HL-60/S4 treated with retinoic acid at 250 ng/mL for 4 days and 3 days (cell line): ENCODE measurements around the gene TMEM259.
"Not testable (repeated sequence)": the region's sequence is repeated elsewhere in the genome, so short reads cannot be mapped to it uniquely, and the experiment has no call there.

Experiments used
- in situ Hi-C: fragments of 300-500 bp; cut with MboI; formaldehyde crosslinking; loops from 2 replicates; pipeline ENCODE4 v1.7.0; 2022; ENCODE audit warnings: low sequenced_read_pairs

The TMEM259 gene

GRCh38 chr19:1040476-1041271 lies 19.8 kb upstream of the TMEM259 start:
- in situ Hi-C loops, result no loop called here

- in situ Hi-C loops, result no loop called here
Observed at GRCh38 chr19:1039646-1040475, 18.9 kb upstream of the TMEM259 start, which contains the start of gene ABCA7. TSS of gene ABCA7 (plus strand) at chr19:1040107. CDS start at chr19:1041362, 1,255 bp downstream.

- in situ Hi-C loops, result no loop called here
Observed at GRCh38 chr19:1038978-1039645, 18.2 kb upstream of the TMEM259 start.

GRCh38 chr19:1037621-1038064 lies 16.7 kb upstream of the TMEM259 start:
- in situ Hi-C loops, result no loop called here

GRCh38 chr19:1035998-1036621 lies 15.2 kb upstream of the TMEM259 start:
- in situ Hi-C loops, result no loop called here

- in situ Hi-C loops, result no loop called here
Observed at GRCh38 chr19:1032264-1032867, 11.4 kb upstream of the TMEM259 start.

- in situ Hi-C loops, result no loop called here
Observed at GRCh38 chr19:1028062-1028926, 7.4 kb upstream of the TMEM259 start.

- in situ Hi-C loops, result no loop called here
Observed at GRCh38 chr19:1027650-1028061, 6.7 kb upstream of the TMEM259 start.

- in situ Hi-C loops, result no loop called here
Observed at GRCh38 chr19:1026783-1027649, 6.1 kb upstream of the TMEM259 start.

GRCh38 chr19:1025960-1026782 lies 5.2 kb upstream of the TMEM259 start, which contains the start of gene CNN2:
TSS of gene CNN2 (plus strand) at chr19:1026608. CDS start at chr19:1026662, 54 bp downstream.
- in situ Hi-C loops, result no loop called here

GRCh38 chr19:1025080-1025479 lies 4.2 kb upstream of the TMEM259 start:
- in situ Hi-C loops, result not testable (repeated sequence)

GRCh38 chr19:1023883-1024188 lies 2.9 kb upstream of the TMEM259 start:
- in situ Hi-C loops, result not testable (repeated sequence)

- in situ Hi-C loops, result no loop called here
Observed at GRCh38 chr19:1019980-1020867, 699 bp downstream of the TMEM259 start.

GRCh38 chr19:1019616-1019961 lies 1.3 kb downstream of the TMEM259 start:
- in situ Hi-C loops, result no loop called here

- in situ Hi-C loops, result no loop called here
Observed at GRCh38 chr19:1018932-1019615, 1.8 kb downstream of the TMEM259 start.

- in situ Hi-C loops, result no loop called here
Observed at GRCh38 chr19:1018393-1018792, 2.5 kb downstream of the TMEM259 start.
